Activated B cell treated with CpG ODN at 0.5 μM for 24 hours (primary cell): ENCODE measurements around the gene PI4KB. TPM values are rescaled to one million over a fixed set of nuclear protein-coding genes. Genes with fewer than 3 reads are reported as not detected.
"Not testable (repeated sequence)": the region's sequence is repeated elsewhere in the genome, so short reads cannot be mapped to it uniquely, and the experiment has no call there.

ENCODE experiments used
- ATAC-seq: fragments of 200-7000 bp; cut with Tn5 transposase; one replicate; pipeline ENCODE4 v1.10.0; 2021; ENCODE audit warnings: low read depth, mild to moderate bottlenecking, moderate library complexity
- CTCF ChIA-PET: fragments of 350-600 bp; sonication (Branson Sonifier 250); formaldehyde crosslinking; loops from one replicate; lab custom pipeline; 2021; ENCODE audit warnings: antibody characterized with exemption; lab: Charles Lee
- POLR2A ChIA-PET: fragments of 350-600 bp; sonication (Branson Sonifier 250); formaldehyde crosslinking; loops from one replicate; lab custom pipeline; 2021; ENCODE audit warnings: antibody characterized with exemption; lab: Charles Lee
- DNase-seq: peaks from one replicate; pipeline ENCODE4 v3.0.0; 2022
- H3K27ac Mint-ChIP-seq: one replicate; pipeline ENCODE4 v1.8.0; 2020; ENCODE audit warnings: mixed read lengths
- H3K27me3 Mint-ChIP-seq: one replicate; pipeline ENCODE4 v1.8.0; 2021; ENCODE audit warnings: mixed read lengths
- H3K36me3 Mint-ChIP-seq: one replicate; pipeline ENCODE4 v1.8.0; 2021; ENCODE audit warnings: low read depth, mixed read lengths
- H3K4me1 Mint-ChIP-seq: one replicate; pipeline ENCODE4 v1.8.0; 2021; ENCODE audit warnings: mixed read lengths
- H3K4me3 Mint-ChIP-seq: one replicate; pipeline ENCODE4 v1.8.0; 2020; ENCODE audit warnings: mild to moderate bottlenecking, mixed read lengths
- H3K9me3 Mint-ChIP-seq: one replicate; pipeline ENCODE4 v1.8.0; 2020; ENCODE audit warnings: mixed read lengths
- intact Hi-C: fragments of 100-400 bp; cut with micrococcal nuclease; formaldehyde crosslinking; loops from one replicate; pipeline ENCODE4 v1.15.1; 2024
- total RNA-seq: library from RNA; stranded (reverse); gene quantifications from 2 replicates; pipeline ENCODE4 v1.2.3, GENCODE V29; 2022
- TF ChIP-seq, protein P1 (sequence below): fragments of 200-600 bp; IDR thresholded peaks from one replicate; pipeline ENCODE4 v1.8.0; 2022; ENCODE audit warnings: antibody characterized with exemption, mild to moderate bottlenecking

The PI4KB gene
- total RNA-seq, 1 donor from 2014 or later: 113 TPM

GRCh38 chr1:151282883-151283725 lies 44.1 kb downstream of the PI4KB start:
- POLR2A ChIA-PET: interaction anchor here (0.6 to 2.5 kb wide), 18 partner anchors 10 to 1396 kb away, joined by 3 to 36 read pairs (median 4); partner anchors contain the start of genes PI4KB, POGZ, PSMB4 and PSMD4
- Mint-ChIP-seq H3K27me3 (no peaks in the 10 kb centered on the region), H3K27ac (peak overlapping the region; percentile 82), H3K4me3 (peak overlapping the region; percentile 99), H3K9me3 (no peaks in the 10 kb centered on the region), H3K4me1 (peaks cover 45% of the 10 kb centered on the region), H3K36me3 (peaks cover 45% of the 10 kb centered on the region)
- intact Hi-C loops: loop anchor here (1.0 to 5.0 kb wide), 8 partner anchors 18 to 656 kb away; partner anchors contain the start of genes ENSA, PIP5K1A, PSMB4 and PSMD4
- CTCF ChIA-PET: interaction anchor here (0.8 to 2.0 kb wide), 3 partner anchors 17 to 31 kb away, joined by 3 to 11 read pairs (median 3); no protein-coding TSS in a partner anchor
- DNase-seq (no peak), ATAC-seq (no peak)
- TF ChIP-seq, protein P1, sequence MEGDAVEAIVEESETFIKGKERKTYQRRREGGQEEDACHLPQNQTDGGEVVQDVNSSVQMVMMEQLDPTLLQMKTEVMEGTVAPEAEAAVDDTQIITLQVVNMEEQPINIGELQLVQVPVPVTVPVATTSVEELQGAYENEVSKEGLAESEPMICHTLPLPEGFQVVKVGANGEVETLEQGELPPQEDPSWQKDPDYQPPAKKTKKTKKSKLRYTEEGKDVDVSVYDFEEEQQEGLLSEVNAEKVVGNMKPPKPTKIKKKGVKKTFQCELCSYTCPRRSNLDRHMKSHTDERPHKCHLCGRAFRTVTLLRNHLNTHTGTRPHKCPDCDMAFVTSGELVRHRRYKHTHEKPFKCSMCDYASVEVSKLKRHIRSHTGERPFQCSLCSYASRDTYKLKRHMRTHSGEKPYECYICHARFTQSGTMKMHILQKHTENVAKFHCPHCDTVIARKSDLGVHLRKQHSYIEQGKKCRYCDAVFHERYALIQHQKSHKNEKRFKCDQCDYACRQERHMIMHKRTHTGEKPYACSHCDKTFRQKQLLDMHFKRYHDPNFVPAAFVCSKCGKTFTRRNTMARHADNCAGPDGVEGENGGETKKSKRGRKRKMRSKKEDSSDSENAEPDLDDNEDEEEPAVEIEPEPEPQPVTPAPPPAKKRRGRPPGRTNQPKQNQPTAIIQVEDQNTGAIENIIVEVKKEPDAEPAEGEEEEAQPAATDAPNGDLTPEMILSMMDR: no peak

- CTCF ChIA-PET: interaction anchor here (0.8 to 2.0 kb wide), 6 partner anchors 18 to 59 kb away, joined by 3 to 11 read pairs (median 4); no protein-coding TSS in a partner anchor
- Mint-ChIP-seq H3K4me1 (peaks cover 54% of the 10 kb centered on the region), H3K9me3 (no peaks in the 10 kb centered on the region), H3K27me3 (no peaks in the 10 kb centered on the region), H3K36me3 (peaks cover 38% of the 10 kb centered on the region), H3K4me3 (peak within 1 kb of the TSS; percentile 99), H3K27ac (peak within 1 kb of the TSS; percentile 99)
- DNase-seq (peak; percentile 96), ATAC-seq (peak; percentile 88)
- POLR2A ChIA-PET: interaction anchor here (0.5 to 2.5 kb wide), 44 partner anchors 9 to 1395 kb away, joined by 3 to 36 read pairs (median 4); partner anchors contain the start of genes GABPB2, LYSMD1, PI4KB and POGZ
- intact Hi-C loops: loop anchor here (1.0 to 5.0 kb wide), 10 partner anchors 19 to 655 kb away; partner anchors contain the start of genes ENSA, PI4KB, PIP5K1A and PRUNE1
- TF ChIP-seq, protein P1: no peak
These were observed 45.0 kb downstream of the PI4KB start, which contains the start of gene ZNF687 for GRCh38 chr1:151281969-151282882. Gene ZNF687, plus strand, starts transcription at chr1:151282299. Its CDS starts 3,993 bp downstream, at chr1:151286292.

- intact Hi-C loops: loop anchor here (1.0 to 5.0 kb wide), 3 partner anchors 46 to 654 kb away; partner anchors contain the start of genes ENSA, PI4KB and PRUNE1
- POLR2A ChIA-PET: interaction anchor here (0.5 to 2.5 kb wide), 38 partner anchors 8 to 1395 kb away, joined by 3 to 36 read pairs (median 4); partner anchors contain the start of genes GABPB2, GOLPH3L, LYSMD1 and PI4KB
- H3K9me3 Mint-ChIP-seq: no peaks in the 10 kb centered on the region
- no peaks in the 10 kb centered on the region for H3K27me3 Mint-ChIP-seq
- CTCF ChIA-PET: interaction anchor here (0.5 to 1.3 kb wide), 5 partner anchors 19 to 441 kb away, joined by 3 to 9 read pairs (median 3); partner anchors contain the start of gene PI4KB
- peak; percentile 93 for DNase-seq
- H3K27ac Mint-ChIP-seq: peak overlapping the region; percentile 99
- peak; percentile 25 for ATAC-seq
- TF ChIP-seq, protein P1: no peak
- H3K4me1 Mint-ChIP-seq: peaks cover 59% of the 10 kb centered on the region
- peaks cover 29% of the 10 kb centered on the region for H3K36me3 Mint-ChIP-seq
- peak overlapping the region; percentile 99 for H3K4me3 Mint-ChIP-seq
These were observed 45.8 kb downstream of the PI4KB start for GRCh38 chr1:151281225-151281968.

GRCh38 chr1:151277249-151277648 lies 50.0 kb downstream of the PI4KB start:
- intact Hi-C loops: loop anchor here (1.0 kb wide), 1 partner anchor 23 kb away; the partner anchor contains the start of gene PSMD4

DNA sequence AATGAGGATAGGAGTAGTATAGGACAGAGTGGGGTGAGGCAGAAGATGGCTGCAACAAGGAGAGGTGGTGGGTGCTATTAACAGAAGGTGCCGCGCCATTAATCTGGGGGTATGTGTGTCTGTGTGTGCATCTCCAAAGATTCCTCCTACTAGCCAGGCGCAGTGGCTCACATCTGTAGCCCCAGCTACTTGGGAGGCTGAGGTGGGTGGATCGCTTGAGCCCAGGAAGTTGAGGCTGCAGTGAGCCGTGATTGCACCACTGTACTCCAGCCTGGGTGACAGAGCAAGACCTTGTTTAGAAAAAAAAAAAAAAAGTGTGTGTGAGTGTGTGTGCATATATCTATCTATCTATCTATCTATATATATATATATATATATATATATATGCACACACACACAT lies 51.9 kb downstream of the PI4KB start:
- DNase-seq, H3K9me3 Mint-ChIP-seq, CTCF ChIA-PET, ATAC-seq, H3K4me3 Mint-ChIP-seq, H3K27ac Mint-ChIP-seq, intact Hi-C loops, H3K27me3 Mint-ChIP-seq: not testable (repeated sequence)
- Mint-ChIP-seq H3K4me1 (peaks cover 40% of the 10 kb centered on the region), H3K36me3 (peaks cover 21% of the 10 kb centered on the region)
- POLR2A ChIA-PET: interaction anchor here (0.6 to 1.1 kb wide), 4 partner anchors 21 to 1391 kb away, joined by 3 to 4 read pairs (median 4); partner anchors contain the start of genes PSMD4 and RFX5

More at GRCh38 chr1:151277249-151277648, 50.0 kb downstream of the PI4KB start:
- Mint-ChIP-seq H3K4me1 (peaks cover 47% of the 10 kb centered on the region), H3K36me3 (peaks cover 23% of the 10 kb centered on the region), H3K27ac (peak overlapping the region; percentile 89), H3K4me3 (peak overlapping the region; percentile 66), H3K9me3 (no peaks in the 10 kb centered on the region), H3K27me3 (no peaks in the 10 kb centered on the region)
- POLR2A ChIA-PET: interaction anchor here (0.8 to 1.7 kb wide), 13 partner anchors 12 to 913 kb away, joined by 3 to 26 read pairs (median 5); partner anchors contain the start of genes PI4KB, PSMD4, RPRD2 and VPS72
- ATAC-seq (no peak), DNase-seq (no peak)
- CTCF ChIA-PET: interaction anchor here (0.9 to 1.3 kb wide), 4 partner anchors 23 to 63 kb away, joined by 4 to 8 read pairs (median 4); partner anchors contain the start of gene PSMD4
- TF ChIP-seq, protein P1: no peak
